ENCODE results near the gene LIMK1.

Gene LIMK1

DNA sequence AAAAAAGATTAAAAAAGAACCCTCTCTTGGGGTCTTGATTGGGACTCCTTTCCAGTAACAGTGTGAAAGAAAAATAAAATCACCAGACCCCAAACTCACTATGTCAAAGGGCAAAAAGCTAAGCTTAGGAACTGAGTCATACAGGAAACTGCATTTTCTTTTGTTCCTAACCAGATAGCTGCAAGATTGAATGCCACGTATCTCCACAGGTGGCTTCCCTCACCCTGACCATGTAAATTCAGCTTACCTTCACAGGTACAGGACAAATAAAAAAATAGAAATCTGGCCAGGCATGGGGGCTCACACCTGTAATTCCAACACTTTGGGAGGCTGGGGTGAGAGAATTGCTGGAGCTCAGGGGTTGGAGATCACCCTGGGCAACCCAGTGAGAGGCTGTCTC lies 58.1 kb downstream of the LIMK1 start:
- WGBS, 2 donors (ENCODE audit: extremely low coverage in 2 of 2, insufficient read length in 2 of 2, insufficient replicate concordance in 1 of 2): no CpG with 5 or more reads among the region's 1 CpG
- Histone ChIP-seq H3K4me3 (ENCODE audit: low read length in 2 of 2) (no peak overlapping the region), H2BK120ac (ENCODE audit: low read depth, low read length) (no peak overlapping the region), H3K4me2 (ENCODE audit: insufficient read depth, low read length, poor library complexity, severe bottlenecking) (no peak overlapping the region), H3K36me3 (replicated peaks in 1 of 2; ENCODE audit: control insufficient read depth in 2 of 2, insufficient read depth in 2 of 2, low read length in 2 of 2) (no peaks in the 10 kb centered on the region), H3K4ac (ENCODE audit: low read length) (no peak overlapping the region), H4K8ac (ENCODE audit: low read depth, low read length) (no peak overlapping the region), H4K91ac (ENCODE audit: low read depth, low read length, poor library complexity) (no peak overlapping the region), H2AFZ (ENCODE audit: low read length) (no peak overlapping the region), H3K27ac (replicated peaks; ENCODE audit: low read length) (no peak overlapping the region), H3K79me1 (ENCODE audit: low read depth, low read length) (no peaks in the 10 kb centered on the region), H3K27me3 (ENCODE audit: control insufficient read depth in 3 of 3, insufficient read depth in 3 of 3, low read depth in 1 of 3, low read length in 3 of 3) (no peaks in the 10 kb centered on the region), H2BK5ac (ENCODE audit: low read length) (no peak overlapping the region), H2BK15ac (ENCODE audit: low read length) (no peak overlapping the region), H3K4me1 (ENCODE audit: control insufficient read depth in 2 of 2, insufficient read depth in 1 of 2, low read depth in 1 of 2, low read length in 2 of 2) (peaks cover 0 to 4% of the 10 kb centered on the region in 2 donors), H3K14ac (ENCODE audit: low read length) (no peak overlapping the region), H3K23ac (ENCODE audit: low read depth, low read length, poor library complexity) (no peak overlapping the region), H3K18ac (ENCODE audit: low read length) (no peak overlapping the region), H3K9me3 (replicated peaks in 1 of 2; ENCODE audit: control insufficient read depth in 2 of 2, insufficient read depth in 1 of 2, low read depth in 1 of 2, low read length in 2 of 2) (peaks cover 0 to 3% of the 10 kb centered on the region in 2 donors), H3K9ac (ENCODE audit: low read depth, low read length, poor library complexity) (no peak overlapping the region), H2AK5ac (ENCODE audit: low read depth, low read length) (no peak overlapping the region), H2BK12ac (ENCODE audit: low read length) (no peak overlapping the region)
- DNase-seq (ENCODE audit: low spot score): no peak

DNA sequence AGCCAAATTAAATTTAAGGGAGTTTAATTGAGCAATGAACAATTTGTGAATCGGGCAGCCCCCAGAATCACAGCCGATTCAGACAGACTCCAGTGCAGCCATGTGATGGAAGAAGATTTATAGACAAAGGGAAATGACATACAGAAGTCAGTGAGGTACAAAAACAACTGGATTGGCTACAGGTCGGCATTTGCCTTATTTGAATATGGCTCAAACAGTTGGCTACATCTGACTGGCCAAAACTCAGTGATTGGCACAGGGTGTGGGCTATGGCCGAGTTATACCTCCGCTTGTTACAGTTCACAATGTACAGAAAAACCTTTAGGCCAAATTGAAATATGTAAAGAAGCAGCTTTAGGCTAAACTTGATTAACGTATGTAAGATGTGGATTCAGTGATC lies 59.8 kb downstream of the LIMK1 start:
- Histone ChIP-seq H3K79me1 (ENCODE audit: low read depth, low read length) (no peaks in the 10 kb centered on the region), H3K36me3 (replicated peaks in 1 of 2; ENCODE audit: control insufficient read depth in 2 of 2, insufficient read depth in 2 of 2, low read length in 2 of 2) (no peaks in the 10 kb centered on the region), H3K18ac (ENCODE audit: low read length) (no peak overlapping the region), H3K4me2 (ENCODE audit: insufficient read depth, low read length, poor library complexity, severe bottlenecking) (no peak overlapping the region), H3K23ac (ENCODE audit: low read depth, low read length, poor library complexity) (no peak overlapping the region), H2BK5ac (ENCODE audit: low read length) (no peak overlapping the region), H2AK5ac (ENCODE audit: low read depth, low read length) (no peak overlapping the region), H3K4ac (ENCODE audit: low read length) (no peak overlapping the region), H3K27me3 (ENCODE audit: control insufficient read depth in 3 of 3, insufficient read depth in 3 of 3, low read depth in 1 of 3, low read length in 3 of 3) (no peaks in the 10 kb centered on the region), H3K4me1 (ENCODE audit: control insufficient read depth in 2 of 2, insufficient read depth in 1 of 2, low read depth in 1 of 2, low read length in 2 of 2) (peaks cover 0 to 2% of the 10 kb centered on the region in 2 donors), H4K8ac (ENCODE audit: low read depth, low read length) (no peak overlapping the region), H3K9ac (ENCODE audit: low read depth, low read length, poor library complexity) (no peak overlapping the region), H2BK120ac (ENCODE audit: low read depth, low read length) (no peak overlapping the region), H3K14ac (ENCODE audit: low read length) (no peak overlapping the region), H2BK15ac (ENCODE audit: low read length) (no peak overlapping the region), H3K9me3 (replicated peaks in 1 of 2; ENCODE audit: control insufficient read depth in 2 of 2, insufficient read depth in 1 of 2, low read depth in 1 of 2, low read length in 2 of 2) (peaks cover 0 to 3% of the 10 kb centered on the region in 2 donors), H3K4me3 (ENCODE audit: low read length in 2 of 2) (no peak overlapping the region), H2AFZ (ENCODE audit: low read length) (peak overlapping the region; percentile 53), H3K27ac (replicated peaks; ENCODE audit: low read length) (no peak overlapping the region), H2BK12ac (ENCODE audit: low read length) (no peak overlapping the region), H4K91ac (ENCODE audit: low read depth, low read length, poor library complexity) (no peak overlapping the region)
- DNase-seq (ENCODE audit: low spot score): no peak
- WGBS, 2 donors (ENCODE audit: extremely low coverage in 2 of 2, insufficient read length in 2 of 2, insufficient replicate concordance in 1 of 2): no CpG with 5 or more reads among the region's 6 CpGs

GRCh38 chr7:74148491-74148890 lies 64.9 kb downstream of the LIMK1 start:
- Histone ChIP-seq H2BK120ac (ENCODE audit: low read depth, low read length) (no peak overlapping the region), H3K4me1 (ENCODE audit: control insufficient read depth in 2 of 2, insufficient read depth in 1 of 2, low read depth in 1 of 2, low read length in 2 of 2) (no peaks in the 10 kb centered on the region), H3K4me2 (ENCODE audit: insufficient read depth, low read length, poor library complexity, severe bottlenecking) (no peak overlapping the region), H4K8ac (ENCODE audit: low read depth, low read length) (no peak overlapping the region), H3K9ac (ENCODE audit: low read depth, low read length, poor library complexity) (no peak overlapping the region), H3K27me3 (ENCODE audit: control insufficient read depth in 3 of 3, insufficient read depth in 3 of 3, low read depth in 1 of 3, low read length in 3 of 3) (no peaks in the 10 kb centered on the region), H3K79me1 (ENCODE audit: low read depth, low read length) (no peaks in the 10 kb centered on the region), H3K23ac (ENCODE audit: low read depth, low read length, poor library complexity) (no peak overlapping the region), H4K91ac (ENCODE audit: low read depth, low read length, poor library complexity) (no peak overlapping the region), H3K14ac (ENCODE audit: low read length) (no peak overlapping the region), H3K9me3 (replicated peaks in 1 of 2; ENCODE audit: control insufficient read depth in 2 of 2, insufficient read depth in 1 of 2, low read depth in 1 of 2, low read length in 2 of 2) (peaks cover 0 to 3% of the 10 kb centered on the region in 2 donors), H3K36me3 (replicated peaks in 1 of 2; ENCODE audit: control insufficient read depth in 2 of 2, insufficient read depth in 2 of 2, low read length in 2 of 2) (no peaks in the 10 kb centered on the region), H3K4ac (ENCODE audit: low read length) (no peak overlapping the region), H3K4me3 (ENCODE audit: low read length in 2 of 2) (no peak overlapping the region), H2BK5ac (ENCODE audit: low read length) (no peak overlapping the region), H2AFZ (ENCODE audit: low read length) (no peak overlapping the region), H3K27ac (replicated peaks; ENCODE audit: low read length) (no peak overlapping the region), H3K18ac (ENCODE audit: low read length) (no peak overlapping the region), H2AK5ac (ENCODE audit: low read depth, low read length) (no peak overlapping the region), H2BK15ac (ENCODE audit: low read length) (no peak overlapping the region), H2BK12ac (ENCODE audit: low read length) (no peak overlapping the region)
- no CpG with 5 or more reads among the region's 1 CpG for WGBS, 2 donors (ENCODE audit: extremely low coverage in 2 of 2, insufficient read length in 2 of 2, insufficient replicate concordance in 1 of 2)
- DNase-seq (ENCODE audit: low spot score): no peak

GRCh38 chr7:74149071-74149470 lies 65.5 kb downstream of the LIMK1 start:
- no peak overlapping the region for H2BK5ac ChIP-seq (ENCODE audit: low read length)
- no peak overlapping the region for H2AK5ac ChIP-seq (ENCODE audit: low read depth, low read length)
- no peak overlapping the region for H3K23ac ChIP-seq (ENCODE audit: low read depth, low read length, poor library complexity)
- H2BK15ac ChIP-seq (ENCODE audit: low read length): no peak overlapping the region
- H3K27ac ChIP-seq (replicated peaks; ENCODE audit: low read length): no peak overlapping the region
- H3K9me3 ChIP-seq (replicated peaks in 1 of 2; ENCODE audit: control insufficient read depth in 2 of 2, insufficient read depth in 1 of 2, low read depth in 1 of 2, low read length in 2 of 2): peaks cover 0 to 3% of the 10 kb centered on the region in 2 donors
- no peak overlapping the region for H3K18ac ChIP-seq (ENCODE audit: low read length)
- no peak overlapping the region for H2BK120ac ChIP-seq (ENCODE audit: low read depth, low read length)
- no peak overlapping the region for H3K4me3 ChIP-seq (ENCODE audit: low read length in 2 of 2)
- no peak overlapping the region for H4K91ac ChIP-seq (ENCODE audit: low read depth, low read length, poor library complexity)
- no peak overlapping the region for H2BK12ac ChIP-seq (ENCODE audit: low read length)
- no peak overlapping the region for H3K14ac ChIP-seq (ENCODE audit: low read length)
- H3K4ac ChIP-seq (ENCODE audit: low read length): no peak overlapping the region
- no peaks in the 10 kb centered on the region for H3K79me1 ChIP-seq (ENCODE audit: low read depth, low read length)
- no peak for DNase-seq (ENCODE audit: low spot score)
- no peaks in the 10 kb centered on the region for H3K4me1 ChIP-seq (ENCODE audit: control insufficient read depth in 2 of 2, insufficient read depth in 1 of 2, low read depth in 1 of 2, low read length in 2 of 2)
- H3K4me2 ChIP-seq (ENCODE audit: insufficient read depth, low read length, poor library complexity, severe bottlenecking): no peak overlapping the region
- no peaks in the 10 kb centered on the region for H3K27me3 ChIP-seq (ENCODE audit: control insufficient read depth in 3 of 3, insufficient read depth in 3 of 3, low read depth in 1 of 3, low read length in 3 of 3)
- H3K36me3 ChIP-seq (replicated peaks in 1 of 2; ENCODE audit: control insufficient read depth in 2 of 2, insufficient read depth in 2 of 2, low read length in 2 of 2): no peaks in the 10 kb centered on the region
- no peak overlapping the region for H4K8ac ChIP-seq (ENCODE audit: low read depth, low read length)
- H2AFZ ChIP-seq (ENCODE audit: low read length): no peak overlapping the region
- WGBS, 2 donors (ENCODE audit: extremely low coverage in 2 of 2, insufficient read length in 2 of 2, insufficient replicate concordance in 1 of 2): no CpG with 5 or more reads among the region's 5 CpGs
- H3K9ac ChIP-seq (ENCODE audit: low read depth, low read length, poor library complexity): no peak overlapping the region
